GM18868 (cell line): ENCODE data around the gene ZNF19.

Source experiments
- ATAC-seq: cut with Tn5 transposase; IDR thresholded peaks from one replicate; pipeline ENCODE4 v1.9.1; 2021; ENCODE audit warnings: mild to moderate bottlenecking, moderate library complexity; ENCODE audit not compliant: unreplicated experiment

Gene ZNF19

DNA sequence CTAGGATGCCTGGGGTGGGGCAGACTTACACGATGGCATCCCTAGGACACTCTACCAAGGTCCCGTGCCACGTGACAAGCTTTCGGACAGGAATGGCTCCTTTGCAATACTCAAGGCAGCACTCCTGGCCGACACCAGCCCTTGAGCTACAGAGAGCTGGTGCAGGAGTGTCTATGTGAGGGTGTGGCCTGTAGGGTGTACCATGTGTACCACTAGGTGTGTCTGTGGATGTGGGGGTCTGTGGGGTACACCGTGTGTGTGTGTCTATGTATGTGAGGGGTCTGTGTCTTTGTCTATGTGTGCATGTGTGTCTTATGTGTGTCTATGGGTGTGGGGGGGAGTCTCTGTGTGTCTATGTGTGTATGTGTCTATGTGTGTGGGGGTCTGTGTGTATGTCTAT, 45.4 kb downstream of the ZNF19 start:
- no peak for ATAC-seq

DNA sequence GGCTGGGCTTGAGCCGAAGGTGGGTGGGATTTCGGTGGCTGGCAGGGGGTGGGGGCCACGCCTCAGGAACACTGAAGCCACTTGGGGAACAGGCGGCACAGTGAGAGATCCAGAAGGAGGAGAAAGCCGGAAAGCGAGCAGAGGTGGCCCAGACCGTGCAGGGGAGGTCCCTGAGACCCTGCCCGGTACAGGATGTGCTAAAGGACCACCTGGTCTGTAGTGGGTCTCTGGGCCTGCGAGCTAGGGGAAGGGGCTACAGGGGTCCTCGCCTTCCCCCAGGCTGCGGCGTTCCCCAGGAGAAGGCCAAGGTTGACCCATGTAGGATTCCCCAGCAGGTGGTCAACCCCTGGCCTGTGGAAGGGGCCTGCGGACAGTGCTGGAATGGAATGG, 47.1 kb downstream of the ZNF19 start, which contains the start of gene TLE7:
Gene TLE7 (minus strand): TSS at position 4 of the 390 bp plus-strand sequence. CDS start 8,730 bp downstream, outside the sequence.
- no peak for ATAC-seq

DNA sequence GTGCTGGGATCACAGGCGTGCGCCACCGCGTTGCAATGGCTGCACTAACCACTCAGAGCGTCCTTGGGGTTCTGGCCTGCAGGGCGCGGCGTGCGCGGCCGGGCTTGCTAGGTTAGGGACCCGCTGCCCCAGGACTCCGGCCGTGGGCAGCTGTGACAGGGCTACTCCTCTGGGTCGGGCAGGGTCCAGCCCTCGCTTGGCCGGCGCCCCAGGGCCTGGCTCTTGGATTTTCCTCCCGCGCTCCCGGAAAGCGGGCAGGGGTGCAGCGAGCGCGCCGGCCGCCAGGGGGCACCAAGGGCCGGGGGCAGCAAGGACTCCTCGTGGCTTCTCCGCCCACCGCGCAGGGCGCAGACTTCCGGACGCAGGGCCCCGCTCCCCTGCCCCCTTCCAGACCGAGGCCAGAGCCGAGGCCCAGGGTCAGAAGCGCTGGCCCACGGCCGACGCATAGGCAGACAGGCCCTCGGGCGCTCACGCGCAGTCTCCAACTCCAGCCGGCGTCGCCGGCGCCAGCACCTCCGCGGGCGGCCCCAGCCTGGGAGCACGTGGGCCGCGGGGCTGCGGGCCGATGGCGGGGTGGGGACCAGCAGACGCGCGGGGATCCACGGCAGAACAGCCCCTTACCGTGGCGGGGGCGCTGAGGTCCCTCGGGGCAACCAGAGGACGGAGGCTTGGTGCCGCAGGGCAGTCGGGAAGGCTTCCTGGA, 47.6 kb downstream of the ZNF19 start:
- no peak for ATAC-seq

DNA sequence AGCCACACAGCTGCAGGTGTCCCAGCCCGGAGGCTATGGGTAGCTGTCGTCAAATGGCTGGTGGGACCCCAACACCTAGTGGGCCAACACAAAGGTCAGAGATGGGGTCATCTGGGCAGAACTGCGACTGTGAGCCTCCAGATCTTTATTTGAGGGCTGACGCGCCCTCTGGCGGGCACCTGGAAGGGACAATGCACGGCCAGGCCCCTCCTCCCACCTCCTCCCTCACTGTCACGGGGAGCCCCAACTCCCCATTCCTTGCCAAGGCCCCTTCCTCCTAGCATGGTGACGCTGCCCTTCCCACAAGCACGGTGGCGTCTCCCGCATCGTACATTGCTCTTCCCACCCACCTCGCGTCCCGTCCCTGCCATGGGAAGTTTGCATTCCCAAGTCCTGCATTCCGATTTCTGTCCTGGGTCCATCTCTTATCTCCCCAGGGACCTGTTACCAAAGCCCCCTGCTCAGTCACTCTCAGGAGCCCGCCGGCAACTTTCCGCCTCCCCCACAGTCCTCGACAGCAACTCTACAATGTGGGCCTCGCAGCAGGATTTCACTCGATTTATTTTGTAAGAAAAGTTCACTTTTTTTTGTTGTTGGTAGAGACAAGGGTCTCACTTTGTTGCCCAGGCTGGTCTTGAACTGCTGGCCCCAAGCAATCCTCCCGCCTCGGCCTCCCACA, 48.3 kb downstream of the ZNF19 start:
- ATAC-seq = no peak

DNA sequence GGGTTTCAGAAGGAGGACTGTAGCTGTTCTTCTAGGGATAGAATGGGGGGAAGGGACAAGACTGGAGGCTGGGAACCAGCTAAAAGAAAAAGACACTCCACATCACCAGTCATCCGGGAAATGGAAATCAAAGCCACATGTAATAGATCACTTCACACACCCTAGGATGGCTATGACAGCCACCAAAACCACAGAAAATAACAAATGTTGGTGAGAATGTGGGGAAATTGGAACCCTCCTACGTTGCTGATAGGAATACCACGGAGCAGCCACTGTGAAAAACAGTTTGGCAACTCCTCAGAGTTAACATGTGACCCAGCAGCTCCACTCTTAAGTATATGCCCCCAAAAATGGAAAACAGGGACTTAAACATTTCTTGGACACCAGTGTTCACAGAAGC, 49.6 kb downstream of the ZNF19 start:
- ATAC-seq = no peak

DNA sequence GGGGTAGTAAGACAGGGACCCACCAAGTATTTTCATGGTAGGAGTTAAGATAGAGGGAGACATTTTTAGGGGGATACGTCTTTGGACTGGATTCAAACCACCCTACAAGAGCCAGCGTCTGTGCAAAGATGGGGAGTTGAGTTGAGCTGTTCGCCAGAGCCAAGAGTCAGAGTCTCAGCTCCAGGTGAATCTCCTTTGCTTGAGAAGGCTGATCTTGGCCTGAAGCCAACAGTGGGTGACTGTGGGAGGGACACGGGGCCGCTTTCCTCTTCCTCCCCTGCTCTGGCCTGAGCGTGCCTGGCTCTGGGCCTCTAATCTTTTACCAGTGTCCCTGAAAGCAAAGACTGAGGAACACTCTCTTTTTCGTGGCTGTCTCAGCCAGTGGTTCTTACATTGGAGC, 52.7 kb downstream of the ZNF19 start:
- no peak for ATAC-seq

DNA sequence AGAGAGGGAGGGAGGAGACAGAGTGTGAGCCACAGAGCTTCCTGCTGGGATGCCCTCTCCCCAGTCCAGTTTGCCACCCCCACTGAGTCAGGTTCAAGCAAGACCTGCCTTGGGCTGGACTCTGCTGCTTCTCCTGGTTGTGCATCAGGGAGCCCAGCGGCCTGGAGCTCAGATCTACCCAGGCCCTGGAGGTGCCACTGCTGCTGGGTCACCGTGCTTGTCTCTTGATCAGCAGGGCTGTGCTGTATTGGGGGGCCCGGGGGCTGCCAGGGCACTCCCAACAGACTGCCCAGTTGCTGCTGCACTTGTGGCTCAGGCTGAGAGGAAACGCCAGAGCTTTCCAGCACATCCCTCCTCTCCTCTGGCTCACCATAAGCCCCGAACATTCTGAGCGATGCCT, 56.2 kb downstream of the ZNF19 start:
- no peak for ATAC-seq

DNA sequence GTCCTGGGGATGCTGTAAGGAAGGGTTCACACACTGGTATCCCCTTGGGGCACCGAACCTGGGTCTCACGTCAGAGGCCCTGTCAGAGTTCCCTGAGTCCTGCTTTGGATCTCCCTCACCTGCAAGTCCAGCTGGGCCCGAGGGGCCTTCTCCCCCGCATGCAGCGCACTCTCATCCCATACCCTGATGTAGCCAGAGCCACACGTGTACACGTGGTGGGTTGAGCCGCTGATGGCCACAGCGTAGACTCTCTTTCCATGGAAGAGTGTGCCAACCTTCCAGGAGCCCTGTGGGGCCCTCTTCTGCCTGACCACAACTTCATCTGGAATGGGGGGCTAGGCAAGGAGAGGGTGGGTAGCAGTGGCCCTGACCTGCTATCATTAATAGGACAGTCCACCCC, 57.1 kb downstream of the ZNF19 start:
- ATAC-seq = no peak

DNA sequence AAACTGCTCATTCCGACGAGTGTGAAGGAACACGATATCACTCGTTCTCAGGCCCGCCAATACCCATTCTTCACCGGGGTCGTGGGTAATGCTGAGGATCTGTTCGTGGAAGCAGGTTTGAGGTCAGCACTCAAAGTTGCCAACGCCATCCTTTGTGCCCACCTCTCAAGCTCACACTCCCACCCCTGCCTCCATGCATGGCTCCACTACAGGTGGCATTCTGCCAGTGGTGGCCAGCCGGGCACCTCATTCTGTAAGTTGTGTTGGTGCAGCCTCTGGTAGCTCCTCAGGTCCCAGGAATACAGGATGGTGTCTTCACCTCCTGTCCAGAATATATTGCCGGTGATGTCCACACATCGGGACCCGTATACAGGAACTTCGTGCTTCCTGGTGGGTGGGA, 57.9 kb downstream of the ZNF19 start:
- no peak for ATAC-seq

DNA sequence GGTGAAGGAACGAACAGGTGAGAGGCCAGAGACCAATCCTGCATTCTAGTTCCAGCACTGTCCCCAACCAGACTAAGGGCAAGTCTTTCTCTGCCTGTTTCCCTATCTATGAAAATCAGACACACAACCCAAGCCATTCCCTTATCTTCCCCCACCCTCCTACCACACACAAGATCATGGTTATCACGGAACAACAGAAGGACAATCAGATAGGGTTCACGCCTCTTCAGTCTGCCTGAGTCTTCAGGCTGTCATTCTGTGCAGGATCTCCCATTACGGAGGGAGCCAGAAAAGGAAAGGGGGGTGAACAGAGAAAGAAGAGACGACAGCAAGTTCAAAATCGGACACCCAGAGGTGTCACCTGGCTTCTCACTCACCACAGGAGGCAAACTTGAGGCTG, 58.4 kb downstream of the ZNF19 start:
- ATAC-seq = no peak

DNA sequence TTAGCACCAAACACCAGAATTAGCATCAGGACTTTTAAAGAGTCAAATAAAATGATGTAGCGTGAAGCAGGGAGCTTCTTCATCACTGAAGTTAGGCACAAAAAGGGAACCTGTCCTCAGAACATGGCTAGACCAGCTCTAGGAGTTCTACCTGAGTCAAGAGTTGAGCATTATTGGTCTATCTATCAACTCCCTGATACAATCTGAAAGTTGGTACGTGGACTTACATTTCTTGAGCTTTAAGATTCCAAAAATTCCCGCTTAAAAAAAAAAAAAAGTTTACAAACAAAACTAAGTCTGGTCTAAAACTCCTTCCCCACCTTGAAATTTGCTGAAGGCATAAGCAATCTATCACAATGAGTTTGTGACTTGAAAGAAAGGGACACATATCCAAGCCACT, 59.5 kb downstream of the ZNF19 start:
- ATAC-seq = no peak

DNA sequence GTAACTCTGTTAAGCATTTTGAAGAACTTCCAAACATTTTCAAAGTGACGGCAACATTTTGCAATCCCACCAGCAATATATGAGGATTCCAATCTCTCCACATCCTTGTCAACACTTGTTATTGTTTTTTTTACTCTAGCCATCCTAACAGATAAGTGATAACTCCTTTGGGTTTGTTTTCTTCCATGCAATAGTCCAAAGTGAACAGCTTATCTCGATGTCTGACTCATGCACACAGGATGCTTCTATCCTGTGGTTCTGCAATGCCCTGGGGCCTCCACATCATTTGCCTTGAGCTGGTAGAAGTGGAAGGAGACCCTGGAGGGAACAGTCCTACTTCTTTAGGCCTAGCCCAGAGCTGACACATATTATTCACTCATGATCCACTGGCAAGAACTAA, 60.2 kb downstream of the ZNF19 start:
- no peak for ATAC-seq

DNA sequence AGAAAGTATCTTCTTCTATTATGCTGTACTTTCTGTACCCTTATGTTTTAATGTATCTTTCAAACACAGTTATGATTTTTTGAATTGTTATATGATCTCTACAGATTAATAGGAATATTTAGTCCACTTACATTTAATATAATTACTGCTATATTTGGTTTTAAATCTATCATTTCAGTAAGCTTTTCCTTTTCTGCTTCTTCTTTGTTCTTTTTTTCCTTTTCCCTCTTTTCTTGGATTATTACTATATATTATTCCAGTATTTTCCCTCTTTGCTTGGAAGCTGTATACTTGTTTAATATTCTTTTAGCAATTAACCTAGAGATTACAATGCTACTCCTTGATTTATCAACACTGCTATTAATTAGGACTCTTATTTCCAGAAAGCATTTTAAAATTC, 60.7 kb downstream of the ZNF19 start:
- ATAC-seq = no peak

DNA sequence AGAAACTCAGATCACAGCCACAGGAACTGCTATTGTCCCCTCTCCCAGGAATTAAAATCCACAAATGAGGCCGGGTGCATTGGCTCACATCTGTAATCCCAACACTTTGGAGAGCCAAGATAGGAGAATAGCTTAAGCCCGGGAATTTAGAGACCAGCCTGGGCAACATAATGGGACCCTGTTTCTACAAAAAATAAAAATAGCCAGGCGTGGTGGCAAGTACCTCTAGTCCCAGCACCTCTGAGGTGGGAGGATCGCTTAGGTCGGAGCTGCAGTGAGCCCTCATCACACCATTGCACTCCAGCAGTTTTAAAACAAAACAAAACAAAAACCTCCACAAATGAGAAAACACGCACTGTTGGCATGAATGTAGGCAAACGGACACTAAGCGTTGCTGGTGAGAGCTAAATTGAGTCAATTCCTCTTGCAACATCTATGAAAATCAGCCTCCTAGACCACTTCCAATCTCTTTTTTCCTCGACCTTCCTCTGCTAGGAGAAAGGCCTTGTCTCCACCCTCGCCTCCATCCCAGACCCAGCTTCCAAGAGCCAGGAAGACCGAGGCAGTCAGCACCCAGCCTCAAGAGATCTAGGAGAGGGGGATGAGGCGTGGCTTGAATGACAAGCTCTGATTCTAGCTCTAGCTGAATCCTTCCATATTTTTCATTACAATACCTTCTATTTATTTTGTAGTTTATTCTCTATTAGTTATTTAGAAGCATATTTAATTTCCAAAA, 62.1 kb downstream of the ZNF19 start:
- ATAC-seq = no peak

DNA sequence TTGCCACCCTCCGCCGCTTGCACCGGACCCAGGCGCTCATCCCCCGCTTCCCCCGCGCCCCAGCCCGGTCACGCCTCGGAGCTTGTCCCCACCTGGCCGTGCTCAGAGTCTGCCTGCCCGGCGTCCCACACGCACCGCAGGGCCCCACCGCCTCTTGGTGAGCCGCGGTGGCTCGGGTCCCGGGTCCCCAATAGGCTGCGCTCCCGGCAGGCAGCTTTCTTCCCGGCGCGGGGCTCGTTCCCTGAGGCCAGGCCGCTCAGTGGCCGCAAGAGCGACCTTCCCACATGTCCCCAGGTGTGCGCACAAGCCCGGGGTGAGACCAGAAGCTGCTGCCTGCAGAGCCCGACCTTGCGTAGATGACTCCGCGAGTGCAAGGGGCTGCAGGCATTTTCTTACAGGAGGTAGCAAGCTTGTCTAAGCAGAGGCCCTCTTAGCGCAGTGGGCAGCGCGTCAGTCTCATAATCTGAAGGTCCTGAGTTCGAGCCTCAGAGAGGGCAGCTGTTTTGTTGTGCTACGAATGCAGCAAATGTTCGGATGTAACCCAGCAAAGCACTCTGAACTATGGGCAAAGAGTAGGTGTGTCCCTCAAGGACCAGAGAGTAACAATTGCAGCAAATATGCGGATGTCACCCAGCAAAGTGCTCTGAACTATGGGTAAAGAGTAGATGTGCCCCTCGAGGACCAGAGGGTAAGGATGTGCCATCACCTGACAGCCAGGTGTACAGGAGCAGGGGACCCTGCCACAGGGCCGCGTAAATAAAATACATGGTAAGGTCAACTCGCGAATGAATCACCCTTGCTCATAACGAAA, 62.9 kb downstream of the ZNF19 start:
- peak; percentile 85 for ATAC-seq

DNA sequence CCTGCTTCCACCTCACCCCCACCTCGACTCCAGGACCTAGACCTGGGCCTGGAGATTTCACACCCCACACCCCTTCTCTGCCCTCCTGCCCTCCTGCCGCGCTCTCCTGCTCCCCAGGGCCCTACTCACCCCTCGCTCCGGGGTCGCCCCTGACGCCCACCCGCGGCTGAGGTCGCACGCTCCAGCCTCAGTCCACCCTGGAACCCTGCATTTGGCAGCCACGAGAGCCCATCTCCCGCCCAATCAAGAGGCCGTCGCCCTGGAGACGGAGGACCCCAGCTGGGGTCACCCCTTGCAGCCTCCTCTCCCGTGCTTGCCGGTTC, 63.4 kb downstream of the ZNF19 start:
- no peak for ATAC-seq

DNA sequence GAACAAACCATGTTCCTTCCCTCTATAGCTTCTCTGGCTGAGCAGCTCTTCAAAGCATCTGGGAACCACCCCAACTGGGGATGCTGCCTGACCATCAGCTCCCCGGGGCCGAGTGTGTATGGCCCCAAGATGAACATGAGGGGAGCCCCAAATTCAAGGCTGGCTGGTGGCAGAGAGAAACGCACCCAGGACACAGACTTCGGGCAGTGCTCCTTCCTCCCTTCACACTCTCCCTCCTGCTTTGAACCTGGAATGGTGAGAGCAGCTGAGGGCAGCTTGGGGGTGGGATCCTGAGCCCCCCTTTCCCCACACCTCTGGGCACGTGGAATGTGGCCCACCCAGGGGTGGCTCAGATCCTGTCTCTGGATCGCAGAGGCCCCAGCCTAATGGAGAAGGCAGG, 64.5 kb downstream of the ZNF19 start:
- ATAC-seq = no peak

DNA sequence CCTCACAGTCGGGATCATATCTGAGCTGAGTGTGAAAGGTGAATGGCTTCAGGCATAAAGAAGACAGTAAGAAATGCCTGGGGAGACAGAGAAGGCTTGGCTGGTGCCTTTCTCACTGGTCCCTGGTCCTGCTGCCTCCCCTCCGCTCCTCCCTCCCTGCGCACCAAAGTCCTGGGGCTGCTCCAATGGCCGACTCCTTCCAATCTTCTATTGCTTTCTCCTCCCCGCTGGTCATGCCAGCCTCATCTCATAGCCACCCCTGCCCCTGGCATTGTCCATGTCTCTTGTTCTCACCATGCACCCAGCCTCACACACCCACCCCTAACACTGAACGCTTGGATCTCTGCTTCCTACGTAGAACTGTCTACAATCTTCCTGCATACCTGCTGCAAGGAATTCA, 65.3 kb downstream of the ZNF19 start:
- ATAC-seq = no peak
